ENCODE data around the gene DCC. TPM values are rescaled to one million over a fixed set of nuclear protein-coding genes. Genes with fewer than 3 reads are reported as not detected.

Gene DCC
- total RNA-seq, 1 experiment from 2014 or later = not detected

- H3K27ac ChIP-seq = no peak overlapping the region
- ChIA-PET CTCF (no interaction called here), POLR2A (ENCODE audit: unreplicated experiment) (no interaction called here)
- no peaks in the 10 kb centered on the region for H4K20me1 ChIP-seq (ENCODE audit: insufficient read depth)
- no peak for DNase-seq
- H3K36me3 ChIP-seq (ENCODE audit: low read depth) = no peaks in the 10 kb centered on the region
- H3K27me3 ChIP-seq (ENCODE audit: insufficient read depth, low read depth) = no peaks in the 10 kb centered on the region
- H3K4me2 ChIP-seq = no peak overlapping the region
- H2AFZ ChIP-seq = no peak overlapping the region
- H3K4me1 ChIP-seq (replicated peaks; ENCODE audit: insufficient read depth) = no peaks in the 10 kb centered on the region
- BruUV-seq (replicated peaks) = no TSS peak
- H3K79me2 ChIP-seq (ENCODE audit: low read depth) = no peaks in the 10 kb centered on the region
- no peak overlapping the region for H3K4me3 ChIP-seq
- H3F3A ChIP-seq (ENCODE audit: insufficient read depth, low read depth) = no peaks in the 10 kb centered on the region
- H3K9me2 ChIP-seq (ENCODE audit: insufficient read depth) = no peaks in the 10 kb centered on the region
- TF ChIP-seq EZH2 (IDR thresholded peaks at IDR 0.05; ENCODE audit: low read depth) (no peak), CTCF (conservative IDR thresholded peaks at IDR 0.05) (no peak)
- intact Hi-C loops (cut with micrococcal nuclease; ENCODE audit: unreplicated experiment) = no loop called here
- no peaks in the 10 kb centered on the region for H3K9me3 ChIP-seq (ENCODE audit: insufficient read depth, low read depth)
Measured at GRCh38 chr18:52815651-52816050, 475.7 kb downstream of the DCC start.

- Histone ChIP-seq H3F3A (ENCODE audit: insufficient read depth, low read depth) (no peaks in the 10 kb centered on the region), H4K20me1 (ENCODE audit: insufficient read depth) (no peaks in the 10 kb centered on the region), H3K4me2 (no peak overlapping the region), H3K4me1 (replicated peaks; ENCODE audit: insufficient read depth) (no peaks in the 10 kb centered on the region), H3K9me2 (ENCODE audit: insufficient read depth) (no peaks in the 10 kb centered on the region), H3K27ac (no peak overlapping the region), H3K27me3 (ENCODE audit: insufficient read depth, low read depth) (no peaks in the 10 kb centered on the region), H3K79me2 (ENCODE audit: low read depth) (no peaks in the 10 kb centered on the region), H3K36me3 (ENCODE audit: low read depth) (no peaks in the 10 kb centered on the region), H2AFZ (no peak overlapping the region), H3K9me3 (ENCODE audit: insufficient read depth, low read depth) (no peaks in the 10 kb centered on the region), H3K4me3 (no peak overlapping the region)
- intact Hi-C loops (cut with micrococcal nuclease; ENCODE audit: unreplicated experiment) = no loop called here
- no peak for TF ChIP-seq CTCF (conservative IDR thresholded peaks at IDR 0.05)
- TF ChIP-seq EZH2 (IDR thresholded peaks at IDR 0.05; ENCODE audit: low read depth) = no peak
- DNase-seq = no peak
- no TSS peak for BruUV-seq (replicated peaks)
- ChIA-PET POLR2A (ENCODE audit: unreplicated experiment) (no interaction called here), CTCF (no interaction called here)
Measured at GRCh38 chr18:52816121-52816520, 476.1 kb downstream of the DCC start.

DNA sequence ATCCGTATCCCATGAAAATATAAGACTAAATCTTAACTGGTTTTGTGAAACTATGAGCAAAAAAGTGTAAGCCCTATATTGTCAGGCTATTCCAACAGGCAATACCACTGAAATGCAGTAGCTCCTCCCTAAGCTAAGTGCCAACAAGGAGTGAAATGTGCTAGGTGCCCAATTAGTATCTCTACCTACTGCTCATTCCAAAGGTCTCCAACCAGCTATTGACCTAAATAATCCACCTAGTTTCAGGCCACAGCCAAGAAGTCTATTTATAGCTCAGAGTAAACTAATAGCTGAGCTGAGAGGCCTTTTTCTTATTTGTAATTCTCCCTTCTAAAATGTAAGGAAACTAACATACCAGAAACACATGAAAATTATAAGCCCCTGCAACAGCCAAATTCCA is 482.2 kb downstream of the DCC start:
- Histone ChIP-seq H3K4me2 (no peak overlapping the region), H4K20me1 (ENCODE audit: insufficient read depth) (no peaks in the 10 kb centered on the region), H3K36me3 (ENCODE audit: low read depth) (no peaks in the 10 kb centered on the region), H3K79me2 (ENCODE audit: low read depth) (no peaks in the 10 kb centered on the region), H3K27me3 (ENCODE audit: insufficient read depth, low read depth) (no peaks in the 10 kb centered on the region), H2AFZ (no peak overlapping the region), H3F3A (ENCODE audit: insufficient read depth, low read depth) (no peaks in the 10 kb centered on the region), H3K27ac (no peak overlapping the region), H3K9me3 (ENCODE audit: insufficient read depth, low read depth) (no peaks in the 10 kb centered on the region), H3K9me2 (ENCODE audit: insufficient read depth) (no peaks in the 10 kb centered on the region), H3K4me1 (replicated peaks; ENCODE audit: insufficient read depth) (no peaks in the 10 kb centered on the region), H3K4me3 (no peak overlapping the region)
- POLR2A ChIA-PET (ENCODE audit: unreplicated experiment) = no interaction called here
- TF ChIP-seq EZH2 (IDR thresholded peaks at IDR 0.05; ENCODE audit: low read depth) (no peak), CTCF (conservative IDR thresholded peaks at IDR 0.05) (no peak)
- DNase-seq = no peak
- no TSS peak for BruUV-seq (replicated peaks)
- CTCF ChIA-PET = no interaction called here
- intact Hi-C loops (cut with micrococcal nuclease; ENCODE audit: unreplicated experiment) = no loop called here

All from PC-9 (cell line).